ENCODE measurements around the gene HCST.
"Not testable (repeated sequence)": the region's sequence is repeated elsewhere in the genome, so short reads cannot be mapped to it uniquely, and the experiment has no call there.

HCST gene

GRCh38 chr19:35901854-35902661, at the start of gene HCST:
Gene HCST (plus strand): TSS chr19:35902529. CDS start chr19:35902594, 65 bp downstream.
- peak; percentile 69 for DNase-seq

- DNase-seq = no peak
These were observed 49.1 kb upstream of the HCST start for GRCh38 chr19:35853038-35853756.

GRCh38 chr19:35856546-35857149, 45.7 kb upstream of the HCST start, which contains the start of gene KIRREL2:
Gene KIRREL2 (plus strand): TSS chr19:35856911. CDS start chr19:35857120, 209 bp downstream.
- no peak for DNase-seq

GRCh38 chr19:35858311-35858710, 44.0 kb upstream of the HCST start:
- no peak for DNase-seq

GRCh38 chr19:35859414-35859813, 42.9 kb upstream of the HCST start:
- no peak for DNase-seq

GRCh38 chr19:35860436-35860817, 41.9 kb upstream of the HCST start:
- DNase-seq = no peak

GRCh38 chr19:35860818-35861639, 41.3 kb upstream of the HCST start:
- no peak for DNase-seq

GRCh38 chr19:35861640-35862160, 40.6 kb upstream of the HCST start:
- no peak for DNase-seq

DNA sequence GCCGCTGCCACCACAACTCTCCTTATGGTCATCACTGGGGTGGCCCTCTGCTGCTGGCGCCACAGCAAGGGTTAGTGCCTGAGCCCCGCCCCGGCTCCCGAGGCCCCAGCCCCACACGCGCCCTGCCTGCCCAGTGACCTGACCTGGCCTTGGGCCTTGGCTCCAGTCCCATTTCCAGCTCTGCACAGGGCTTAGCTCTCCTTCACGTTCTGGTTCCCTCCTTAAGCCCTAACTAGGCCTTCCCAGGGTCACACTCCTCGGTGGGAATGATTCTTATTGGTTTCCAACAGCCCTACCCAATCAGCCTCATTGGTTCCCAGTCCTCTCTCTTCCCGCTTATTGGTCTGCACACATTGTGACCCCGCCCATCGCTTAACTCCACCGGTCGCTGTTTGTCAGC, 39.8 kb upstream of the HCST start:
- DNase-seq = no peak

GRCh38 chr19:35863018-35863417, 39.3 kb upstream of the HCST start:
- DNase-seq = no peak

DNA sequence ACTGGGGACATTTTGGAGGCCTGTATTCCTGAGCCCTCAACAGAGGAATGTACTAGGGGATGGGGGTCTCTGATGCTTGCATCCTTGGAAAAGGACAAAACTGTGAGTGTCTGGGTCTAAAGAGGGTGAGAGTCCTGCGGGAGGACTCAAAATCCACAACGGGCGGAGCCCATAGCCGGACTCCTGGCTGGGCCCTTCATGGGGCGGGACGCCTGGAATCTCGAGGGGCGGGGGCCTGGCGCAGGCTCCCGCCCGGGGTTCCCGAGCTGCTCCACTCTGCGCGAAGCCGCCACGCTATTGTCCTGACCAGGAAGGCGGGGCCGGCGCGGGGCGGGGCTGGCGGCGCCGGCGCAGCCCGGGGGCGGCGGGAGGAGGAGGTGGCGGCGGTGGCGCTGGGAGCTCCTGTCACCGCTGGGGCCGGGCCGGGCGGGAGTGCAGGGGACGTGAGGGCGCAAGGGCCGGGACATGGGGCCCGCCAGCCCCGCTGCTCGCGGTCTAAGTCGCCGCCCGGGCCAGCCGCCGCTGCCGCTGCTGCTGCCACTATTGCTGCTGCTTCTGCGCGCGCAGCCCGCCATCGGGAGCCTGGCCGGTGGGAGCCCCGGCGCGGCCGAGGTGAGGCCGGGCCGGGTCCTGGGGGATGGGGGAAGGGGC, 34.0 kb upstream of the HCST start, which contains the start of gene APLP1:
Gene APLP1, plus strand, starts transcription at position 403 of the 651 bp plus-strand sequence. Its CDS starts 63 bp downstream, at position 466.
- peak; percentile 64 for DNase-seq

GRCh38 chr19:35868823-35869326, 33.5 kb upstream of the HCST start:
- no peak for DNase-seq

DNA sequence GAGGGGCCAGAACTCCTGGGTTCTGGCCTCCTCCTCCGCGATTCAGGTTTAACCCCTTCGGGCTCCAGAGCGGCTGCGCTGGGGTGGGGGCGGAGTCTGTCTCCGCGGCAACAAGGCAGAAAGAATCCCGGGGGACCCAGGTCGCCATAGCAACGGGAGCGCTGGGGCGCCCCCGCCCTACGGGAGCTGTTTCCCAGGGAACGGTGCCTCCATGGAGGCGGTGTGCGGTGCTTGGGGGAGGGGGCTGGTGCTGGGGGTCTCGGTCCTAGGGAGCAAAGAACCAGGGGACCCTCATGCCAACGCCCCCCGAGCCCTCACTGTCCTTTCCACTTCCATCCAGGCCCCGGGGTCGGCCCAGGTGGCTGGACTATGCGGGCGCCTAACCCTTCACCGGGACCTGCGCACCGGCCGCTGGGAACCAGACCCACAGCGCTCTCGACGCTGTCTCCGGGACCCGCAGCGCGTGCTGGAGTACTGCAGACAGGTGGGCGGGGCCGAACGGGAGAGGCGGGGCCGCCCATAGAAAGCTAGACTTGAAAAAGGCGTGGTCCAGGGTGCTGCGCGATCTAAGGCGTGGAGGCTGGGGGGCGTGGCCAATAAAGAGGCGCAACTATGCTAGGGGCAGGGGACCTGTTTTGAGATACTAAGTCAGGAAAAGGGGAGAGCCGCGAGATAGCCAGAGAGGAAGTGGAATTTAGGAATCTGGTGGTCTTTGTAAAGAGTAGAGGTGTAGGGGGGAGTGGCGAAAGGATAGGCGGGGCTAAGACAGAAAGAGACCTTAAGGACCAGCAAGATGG, 32.8 kb upstream of the HCST start:
- DNase-seq = peak; percentile 85

DNA sequence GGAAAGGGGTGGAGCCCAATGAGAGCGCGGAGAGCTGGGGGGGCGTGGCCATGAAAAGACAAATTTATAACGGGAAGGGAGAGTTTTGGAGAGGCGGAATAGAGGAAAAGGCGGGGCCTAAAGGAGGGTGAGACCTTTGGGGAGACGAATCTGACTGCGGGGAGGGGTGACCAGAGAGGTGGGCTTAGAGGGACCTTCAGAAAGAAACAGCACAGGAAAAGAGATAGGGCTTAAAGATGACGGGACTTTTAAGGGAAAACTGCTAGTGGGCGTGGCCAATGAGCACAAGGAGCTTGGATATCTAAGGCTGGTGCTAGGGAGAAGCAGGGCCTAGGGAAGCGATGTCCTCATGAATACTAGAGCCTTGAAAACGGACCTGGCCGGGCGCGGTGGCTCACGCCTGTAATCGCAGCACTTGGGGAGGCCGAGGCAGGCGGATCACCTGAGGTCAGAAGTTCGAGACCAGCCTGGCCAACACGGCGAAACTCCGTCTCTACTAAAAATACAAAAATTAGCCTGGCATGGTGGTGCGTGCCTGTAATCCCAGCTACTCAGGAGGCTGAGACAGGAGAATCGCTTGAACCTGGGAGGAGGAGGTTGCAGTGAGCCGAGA, 32.1 kb upstream of the HCST start:
- not testable (repeated sequence) for DNase-seq

GRCh38 chr19:35870798-35871197, 31.5 kb upstream of the HCST start:
- DNase-seq = no peak

- DNase-seq = no peak
These were observed 30.7 kb upstream of the HCST start for GRCh38 chr19:35871611-35872010.

- DNase-seq = no peak
These were observed 30.1 kb upstream of the HCST start for GRCh38 chr19:35872180-35872579.

DNA sequence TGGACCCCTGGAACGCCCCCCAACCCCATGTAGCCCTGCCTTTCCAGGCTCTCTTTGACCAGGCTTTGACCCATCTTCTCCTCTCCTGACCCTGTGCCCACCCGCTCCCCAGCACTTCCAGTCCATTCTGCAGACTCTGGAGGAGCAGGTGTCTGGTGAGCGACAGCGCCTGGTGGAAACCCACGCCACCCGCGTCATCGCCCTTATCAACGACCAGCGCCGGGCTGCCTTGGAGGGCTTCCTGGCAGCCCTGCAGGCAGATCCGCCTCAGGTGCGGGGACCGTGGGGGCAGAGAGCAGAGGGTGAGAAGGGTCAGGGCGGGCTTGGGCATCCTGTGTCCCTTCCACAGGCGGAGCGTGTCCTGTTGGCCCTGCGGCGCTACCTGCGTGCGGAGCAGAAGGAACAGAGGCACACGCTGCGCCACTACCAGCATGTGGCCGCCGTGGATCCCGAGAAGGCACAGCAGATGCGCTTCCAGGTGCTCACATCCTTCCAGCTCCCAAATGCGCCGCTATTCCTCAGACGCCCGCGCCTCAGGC, 27.9 kb upstream of the HCST start:
- no peak for DNase-seq

GRCh38 chr19:35879068-35879467, 23.3 kb upstream of the HCST start:
- no peak for DNase-seq

DNA sequence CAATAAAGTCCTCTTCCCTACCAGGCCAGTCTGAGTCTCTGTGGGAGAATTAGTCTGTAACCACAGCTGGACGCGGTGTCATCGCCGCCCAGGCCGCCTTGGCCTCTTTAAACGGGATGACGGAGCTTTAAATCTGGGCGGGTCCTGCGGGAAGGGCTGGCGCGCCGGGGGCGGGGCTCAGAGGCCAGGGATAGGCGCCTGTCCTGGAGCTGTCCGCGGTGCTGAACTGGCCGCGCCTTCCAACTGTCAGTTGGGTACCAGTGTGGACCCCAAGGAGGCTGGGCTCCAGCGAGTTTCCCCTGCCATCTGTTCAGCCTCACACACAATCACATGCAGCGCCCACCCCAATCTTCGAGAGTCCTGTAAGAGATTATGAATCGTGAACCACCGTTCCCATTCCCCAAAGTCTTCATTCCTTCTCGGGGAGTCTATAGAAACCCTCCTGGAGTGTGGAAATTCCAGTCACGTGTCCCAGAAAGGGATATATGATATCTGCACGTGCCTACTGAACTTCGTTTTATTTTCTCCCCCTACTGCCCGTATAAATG, 22.5 kb upstream of the HCST start:
- peak; percentile 75 for DNase-seq
